GM19397 (cell line): Measurements from ENCODE around the gene DST.

Source experiments
- ATAC-seq: cut with Tn5 transposase; IDR thresholded peaks from one replicate; pipeline ENCODE4 v1.9.1; 2021; ENCODE audit warnings: mild to moderate bottlenecking, moderate library complexity; ENCODE audit not compliant: unreplicated experiment

DST gene

GRCh38 chr6:56624728-56625069, 18.0 kb downstream of the DST start:
- ATAC-seq = no peak

- ATAC-seq = no peak
Measured at GRCh38 chr6:56624046-56624727, 18.5 kb downstream of the DST start.

GRCh38 chr6:56620229-56620868, 22.3 kb downstream of the DST start:
- ATAC-seq = no peak

GRCh38 chr6:56618050-56618449, 24.6 kb downstream of the DST start:
- ATAC-seq = no peak

- ATAC-seq = no peak
Measured at GRCh38 chr6:56616967-56617366, 25.7 kb downstream of the DST start.

- ATAC-seq = no peak
Measured at GRCh38 chr6:56613247-56613851, 29.3 kb downstream of the DST start.

- ATAC-seq = no peak
Measured at GRCh38 chr6:56608332-56608731, 34.4 kb downstream of the DST start.

- ATAC-seq = no peak
Measured at GRCh38 chr6:56607111-56607752, 35.5 kb downstream of the DST start.

- ATAC-seq = no peak
Measured at GRCh38 chr6:56605435-56605834, 37.3 kb downstream of the DST start.

GRCh38 chr6:56604186-56604585, 38.5 kb downstream of the DST start:
- no peak for ATAC-seq

GRCh38 chr6:56601390-56601789, 41.3 kb downstream of the DST start:
- ATAC-seq = no peak

- peak; percentile 34 for ATAC-seq
Measured at GRCh38 chr6:56595490-56596122, 47.1 kb downstream of the DST start.

GRCh38 chr6:56594699-56595098, 48.0 kb downstream of the DST start:
- ATAC-seq = no peak

GRCh38 chr6:56593801-56594318, 48.8 kb downstream of the DST start:
- ATAC-seq = peak; percentile 91

- ATAC-seq = no peak
Measured at GRCh38 chr6:56582236-56582635, 60.5 kb downstream of the DST start.

GRCh38 chr6:56581296-56581925, 61.3 kb downstream of the DST start:
- ATAC-seq = no peak

- no peak for ATAC-seq
Measured at GRCh38 chr6:56580271-56580670, 62.4 kb downstream of the DST start.

- no peak for ATAC-seq
Measured at GRCh38 chr6:56579155-56579851, 63.4 kb downstream of the DST start.

- no peak for ATAC-seq
Measured at GRCh38 chr6:56575736-56576135, 67.0 kb downstream of the DST start.

GRCh38 chr6:56574292-56574691, 68.4 kb downstream of the DST start:
- no peak for ATAC-seq
